ENCODE measurements around the gene TSSK2.
"Not testable (repeated sequence)": the region's sequence is repeated elsewhere in the genome, so short reads cannot be mapped to it uniquely, and the experiment has no call there.

The TSSK2 gene

GRCh38 chr22:19130959-19131684 lies at the start of gene TSSK2:
TSSK2 (plus strand) TSS chr22:19131308; CDS start chr22:19131400, 92 bp downstream.
- no peak for TF ChIP-seq CTCF (IDR thresholded peaks at IDR 0.05; ENCODE audit: low read length, missing control alignments)

DNA sequence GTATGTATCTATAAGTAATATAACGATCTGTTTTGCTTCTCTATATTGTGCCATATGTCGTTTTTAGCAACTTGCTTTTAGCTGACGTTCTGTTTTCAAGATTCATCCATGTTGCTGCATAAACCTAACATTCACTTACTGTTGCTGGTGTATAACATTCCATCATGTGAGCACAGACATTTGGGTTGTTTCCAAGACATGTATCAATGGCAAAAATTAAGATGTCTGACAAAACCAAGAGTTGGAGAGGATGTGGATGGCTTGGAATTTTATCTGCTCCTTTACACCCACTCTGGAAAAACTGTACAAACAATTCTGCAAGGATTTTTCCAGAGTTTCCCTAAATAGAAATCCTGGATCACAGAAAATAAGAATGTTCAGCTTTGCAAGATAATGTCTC lies 49.8 kb upstream of the TSSK2 start:
- no peak for DNase-seq (ENCODE audit: low read depth)
- TF ChIP-seq CTCF (IDR thresholded peaks at IDR 0.05; ENCODE audit: low read length, missing control alignments) = no peak

More at GRCh38 chr22:19130959-19131684, at the start of gene TSSK2:
- no peak for DNase-seq (ENCODE audit: low read depth)
- no peak within 1 kb of the TSS for H3K4me3 ChIP-seq (replicated peaks; ENCODE audit: low read depth, low read length)

GRCh38 chr22:19082101-19082500 lies 49.0 kb upstream of the TSSK2 start:
- no peak for TF ChIP-seq CTCF (IDR thresholded peaks at IDR 0.05; ENCODE audit: low read length, missing control alignments)
- H3K4me3 ChIP-seq (replicated peaks; ENCODE audit: low read depth, low read length) = no peak overlapping the region
- no peak for DNase-seq (ENCODE audit: low read depth)

More for the DNA sequence above, 49.8 kb upstream of the TSSK2 start:
- no peak overlapping the region for H3K4me3 ChIP-seq (replicated peaks; ENCODE audit: low read depth, low read length)

DNA sequence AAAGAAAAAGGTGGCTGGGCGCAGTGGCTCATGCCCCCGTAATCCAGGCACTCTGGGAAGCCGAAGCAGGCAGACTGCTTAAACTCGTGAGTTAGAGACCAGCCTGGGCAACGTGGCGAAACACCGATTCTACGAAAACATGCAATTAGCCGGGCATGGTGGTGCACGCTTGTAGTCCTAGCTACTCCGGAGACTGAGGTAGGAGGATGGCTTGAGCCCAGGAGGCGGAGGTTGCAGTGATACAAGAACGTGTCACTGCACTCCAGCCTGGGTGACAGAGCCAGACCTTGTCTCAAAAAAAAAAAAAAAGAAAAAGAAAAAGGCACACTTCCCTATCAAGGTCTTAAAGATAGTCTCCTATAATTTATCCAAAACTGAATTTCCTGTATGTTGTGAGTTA lies 48.3 kb upstream of the TSSK2 start:
- DNase-seq (ENCODE audit: low read depth) = no peak
- TF ChIP-seq CTCF (IDR thresholded peaks at IDR 0.05; ENCODE audit: low read length, missing control alignments) = no peak
- no peak overlapping the region for H3K4me3 ChIP-seq (replicated peaks; ENCODE audit: low read depth, low read length)

- not testable (repeated sequence) for H3K4me3 ChIP-seq (replicated peaks; ENCODE audit: low read depth, low read length); DNase-seq (ENCODE audit: low read depth)
These were observed 47.0 kb upstream of the TSSK2 start for GRCh38 chr22:19084126-19084525.

GRCh38 chr22:19084586-19084985 lies 46.5 kb upstream of the TSSK2 start:
- not testable (repeated sequence) for H3K4me3 ChIP-seq (replicated peaks; ENCODE audit: low read depth, low read length); DNase-seq (ENCODE audit: low read depth)

DNA sequence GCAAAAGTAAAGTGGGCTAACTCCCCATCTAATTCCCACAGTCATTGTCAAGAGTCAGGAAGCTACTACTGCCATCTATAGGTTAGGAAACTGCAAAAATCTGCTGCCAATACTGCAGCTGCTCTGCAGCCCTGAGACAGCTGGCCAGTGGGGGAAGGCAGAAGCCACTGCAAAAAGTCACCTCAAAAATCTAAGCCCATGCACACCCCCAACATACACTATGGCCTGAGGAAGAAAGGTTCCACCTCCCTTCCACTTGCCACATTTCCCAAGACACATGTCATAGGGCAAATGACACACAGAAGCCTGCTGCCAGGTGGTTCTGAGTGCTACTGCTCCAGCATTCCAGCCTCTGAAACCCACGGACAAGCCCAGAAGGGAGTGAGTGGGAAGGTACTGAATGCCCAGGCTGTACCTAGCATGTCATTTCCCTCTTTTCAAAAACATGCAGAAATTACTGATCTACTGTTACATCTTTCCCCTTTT lies 45.8 kb upstream of the TSSK2 start:
- no peak overlapping the region for H3K4me3 ChIP-seq (replicated peaks; ENCODE audit: low read depth, low read length)
- DNase-seq (ENCODE audit: low read depth) = peak; percentile 48
- TF ChIP-seq CTCF (IDR thresholded peaks at IDR 0.05; ENCODE audit: low read length, missing control alignments) = peak; percentile 60

DNA sequence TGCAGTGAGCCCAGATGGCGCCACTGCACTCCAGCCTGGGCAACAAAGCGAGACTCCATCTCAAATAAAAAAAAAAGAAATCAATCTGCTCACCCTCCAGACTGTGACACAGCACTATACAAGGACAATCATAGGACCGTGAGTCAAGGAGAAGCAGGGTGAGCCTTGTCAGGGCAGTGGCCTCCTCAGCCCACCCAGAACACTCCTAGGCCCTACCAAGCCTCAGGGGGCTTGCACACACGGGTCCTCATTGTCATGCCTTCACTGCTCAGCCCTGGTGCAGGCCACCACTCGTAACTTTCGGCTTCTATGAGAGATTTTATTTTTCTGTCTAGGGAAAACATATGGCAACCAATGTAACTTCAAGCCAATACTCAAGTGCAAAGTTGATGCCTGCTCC lies 44.7 kb upstream of the TSSK2 start:
- H3K4me3 ChIP-seq (replicated peaks; ENCODE audit: low read depth, low read length) = no peak overlapping the region
- no peak for TF ChIP-seq CTCF (IDR thresholded peaks at IDR 0.05; ENCODE audit: low read length, missing control alignments)

More for the DNA sequence above, 44.7 kb upstream of the TSSK2 start:
- no peak for DNase-seq (ENCODE audit: low read depth)

Measured in fibroblast of pulmonary artery (primary cell).